Mesodermal cell (in vitro differentiated cells): Measurements from ENCODE around the gene PHGDH.

Experiments
- H3K27ac ChIP-seq: 2 replicates; pipeline ENCODE4 v1.7.0; 2013; ENCODE audit warnings: mild to moderate bottlenecking, low read depth, low read length, moderate library complexity; ENCODE audit not compliant: severe bottlenecking
- H3K36me3 ChIP-seq: 2 replicates; pipeline ENCODE4 v1.7.1; 2013; ENCODE audit warnings: mild to moderate bottlenecking, low read length, moderate library complexity; ENCODE audit not compliant: control insufficient read depth, insufficient read depth
- H3K4me1 ChIP-seq: one replicate; pipeline ENCODE4 v1.7.1; 2013; ENCODE audit warnings: mild to moderate bottlenecking, low read length; ENCODE audit not compliant: insufficient read depth, control insufficient read depth, poor library complexity, severe bottlenecking
- H3K4me3 ChIP-seq: 2 replicates; pipeline ENCODE4 v1.7.0; 2013; ENCODE audit warnings: low read length, control low read depth, mild to moderate bottlenecking; ENCODE audit not compliant: insufficient read depth, poor library complexity, severe bottlenecking; ENCODE audit errors: extremely low read depth
- H3K9me3 ChIP-seq: 2 replicates; pipeline ENCODE4 v1.7.1; 2013; ENCODE audit warnings: mild to moderate bottlenecking, low read length, moderate library complexity; ENCODE audit not compliant: control insufficient read depth
- WGBS, 2 experiments: methylation state at CpG; one replicate each; pipeline ENCODE4 v1.1.5; 2013; ENCODE audit warnings: missing lambda C conversion rate in 2 of 2; ENCODE audit not compliant: insufficient coverage in 2 of 2; 5-methylcytosine and 5-hydroxymethylcytosine counted together

The PHGDH gene

DNA sequence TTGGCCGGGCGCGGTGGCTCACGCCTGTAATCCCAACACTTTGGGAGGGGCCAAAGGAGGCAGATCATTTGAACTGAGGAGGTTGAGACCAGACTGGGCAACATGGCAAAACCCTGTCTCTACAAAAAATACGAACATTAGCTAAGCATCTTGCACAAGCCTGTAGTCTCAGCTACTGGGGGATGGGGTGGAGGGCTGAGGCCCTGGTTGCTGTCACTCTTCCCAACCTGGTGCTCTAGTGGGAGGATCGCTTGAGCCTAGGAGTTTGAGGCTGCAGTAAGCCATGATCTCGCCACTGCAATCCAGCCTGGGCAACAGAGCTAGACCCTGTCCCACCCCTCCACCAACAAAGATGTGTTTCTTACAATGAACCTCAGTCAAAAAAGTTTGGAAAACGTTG, 2.8 kb downstream of the PHGDH start:
- Histone ChIP-seq H3K27ac (no peak overlapping the region), H3K4me1 (peaks cover 20% of the 10 kb centered on the region), H3K9me3 (no peaks in the 10 kb centered on the region), H3K4me3 (peak overlapping the region; percentile 92), H3K36me3 (peaks cover 8% of the 10 kb centered on the region)
- WGBS, 2 experiments, result 88 to 93% methylated on average over 5 to 6 of the region's 8 CpGs

DNA sequence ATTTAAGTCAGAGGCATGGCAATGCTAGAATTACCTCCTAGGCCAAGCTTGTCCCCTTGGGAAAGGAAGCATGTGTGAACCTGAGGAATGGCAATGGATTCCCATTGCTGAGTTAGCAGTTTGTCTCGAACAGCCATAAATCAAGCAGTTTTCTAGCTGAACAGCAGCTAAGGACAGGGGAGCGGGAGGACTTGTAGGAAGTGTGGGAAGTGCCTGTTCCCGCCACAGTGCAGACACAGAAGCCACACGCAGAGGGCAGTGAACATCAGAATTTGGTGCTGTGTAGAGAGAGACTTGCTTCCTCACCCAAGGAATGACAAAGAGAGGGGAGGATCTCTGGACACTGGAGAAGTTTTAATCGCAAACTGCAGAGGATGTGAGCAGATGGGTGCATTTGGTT, 3.8 kb downstream of the PHGDH start:
- no peak overlapping the region for H3K4me3 ChIP-seq
- 73 to 76% methylated on average over 4 to 5 of the region's 5 CpGs for WGBS, 2 experiments
- peaks cover 20% of the 10 kb centered on the region for H3K4me1 ChIP-seq
- H3K36me3 ChIP-seq, result peaks cover 18% of the 10 kb centered on the region
- H3K27ac ChIP-seq, result no peak overlapping the region
- no peaks in the 10 kb centered on the region for H3K9me3 ChIP-seq

DNA sequence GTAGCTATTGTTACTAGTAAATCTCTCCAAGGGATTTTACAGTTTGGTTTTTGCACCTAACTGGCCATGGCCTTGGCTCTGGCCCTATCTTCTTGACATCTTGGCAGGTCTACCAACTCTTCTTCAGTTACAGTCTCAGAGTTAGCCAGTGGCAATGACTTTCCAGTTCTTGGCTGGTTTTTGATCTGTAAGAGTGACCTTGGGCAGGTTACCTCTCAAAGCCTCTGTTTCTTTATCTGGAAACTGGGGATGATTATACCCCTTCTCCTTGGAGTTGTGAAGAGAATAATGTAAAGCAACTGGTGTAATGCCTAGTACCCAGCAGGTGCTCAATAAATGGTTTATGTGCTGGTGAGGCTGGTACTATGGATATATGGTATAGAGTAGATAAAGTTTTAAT, 6.7 kb downstream of the PHGDH start:
- Histone ChIP-seq H3K9me3 (no peaks in the 10 kb centered on the region), H3K4me1 (peaks cover 20% of the 10 kb centered on the region), H3K36me3 (peaks cover 47% of the 10 kb centered on the region), H3K4me3 (no peak overlapping the region), H3K27ac (no peak overlapping the region)

DNA sequence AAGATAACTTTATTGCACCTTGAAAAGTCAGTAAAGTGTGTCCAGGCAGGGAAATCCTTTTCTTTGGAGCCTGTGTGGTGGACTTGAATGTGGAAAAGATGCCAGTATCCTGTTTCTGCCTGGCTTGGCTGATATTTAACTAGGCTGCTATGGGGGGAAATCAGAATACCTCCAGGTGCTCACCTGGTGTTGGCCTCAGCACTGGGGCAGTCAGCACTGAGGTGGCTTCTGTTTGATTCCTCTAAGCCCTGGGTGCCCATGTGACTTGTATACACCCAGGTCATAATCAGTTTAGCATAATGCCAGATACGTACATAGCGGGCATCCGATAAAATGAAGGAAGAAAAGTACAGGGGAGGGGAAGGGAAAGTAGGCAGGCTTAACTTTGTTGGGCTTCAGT, 7.2 kb downstream of the PHGDH start:
- peaks cover 19% of the 10 kb centered on the region for H3K4me1 ChIP-seq
- H3K9me3 ChIP-seq, result no peaks in the 10 kb centered on the region
- H3K4me3 ChIP-seq, result no peak overlapping the region
- H3K27ac ChIP-seq, result no peak overlapping the region
- WGBS, 2 experiments, result 100% methylated on average over 2 to 3 of the region's 3 CpGs
- H3K36me3 ChIP-seq, result peaks cover 52% of the 10 kb centered on the region

DNA sequence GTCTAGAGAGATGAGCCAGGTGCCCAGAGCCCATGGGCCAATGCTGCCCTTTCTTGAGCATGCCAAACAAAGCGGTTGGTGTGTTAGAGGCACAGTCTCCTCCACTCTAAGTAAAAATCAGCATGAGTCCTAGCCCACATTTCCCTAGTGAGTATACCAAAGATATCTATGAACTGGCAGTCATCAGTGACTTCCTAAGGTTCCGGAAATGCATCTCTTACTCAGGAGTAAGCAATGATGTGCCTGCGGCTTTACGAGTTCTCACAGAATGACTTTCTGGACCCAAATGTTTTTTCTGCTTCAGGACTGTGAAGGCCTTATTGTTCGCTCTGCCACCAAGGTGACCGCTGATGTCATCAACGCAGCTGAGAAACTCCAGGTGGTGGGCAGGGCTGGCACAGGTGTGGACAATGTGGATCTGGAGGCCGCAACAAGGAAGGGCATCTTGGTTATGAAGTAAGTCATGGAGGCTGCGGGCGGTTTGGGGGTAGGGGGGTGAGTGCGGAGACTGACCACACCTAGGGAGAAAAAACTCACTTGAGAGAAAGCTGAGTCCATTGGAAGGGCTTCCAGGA, 9.2 kb downstream of the PHGDH start:
- H3K36me3 ChIP-seq, result peaks cover 72% of the 10 kb centered on the region
- H3K27ac ChIP-seq, result no peak overlapping the region

DNA sequence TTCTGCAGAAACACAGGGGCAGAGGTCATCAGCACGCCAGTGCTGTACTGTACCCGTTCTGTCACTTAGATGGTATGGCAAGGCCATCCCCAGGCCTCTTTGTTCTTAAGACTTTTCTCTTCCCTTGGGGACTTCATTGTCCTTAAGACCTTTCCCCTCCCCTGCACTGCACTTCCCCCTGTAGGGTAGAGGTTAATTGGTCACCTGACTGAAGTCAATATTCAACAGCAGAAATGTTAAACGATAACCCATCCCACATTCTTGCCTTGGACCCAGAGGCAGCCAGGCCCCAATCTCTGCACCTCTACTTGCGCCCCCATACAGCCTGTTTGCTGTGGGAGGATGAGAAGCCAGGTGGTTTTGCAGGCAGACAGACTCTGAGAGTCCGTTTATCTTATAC, 10.2 kb downstream of the PHGDH start:
- Histone ChIP-seq H3K4me1 (no peaks in the 10 kb centered on the region), H3K9me3 (no peaks in the 10 kb centered on the region), H3K27ac (no peak overlapping the region), H3K36me3 (peaks cover 82% of the 10 kb centered on the region), H3K4me3 (no peak overlapping the region)
- WGBS, 2 experiments, result 93 to 100% methylated on average over 2 of the region's 5 CpGs

More for the DNA sequence above, 9.2 kb downstream of the PHGDH start:
- H3K4me3 ChIP-seq, result no peak overlapping the region
- H3K9me3 ChIP-seq, result no peaks in the 10 kb centered on the region
- peaks cover 7% of the 10 kb centered on the region for H3K4me1 ChIP-seq
- 91 to 97% methylated on average over 10 to 11 of the region's 11 CpGs for WGBS, 2 experiments

DNA sequence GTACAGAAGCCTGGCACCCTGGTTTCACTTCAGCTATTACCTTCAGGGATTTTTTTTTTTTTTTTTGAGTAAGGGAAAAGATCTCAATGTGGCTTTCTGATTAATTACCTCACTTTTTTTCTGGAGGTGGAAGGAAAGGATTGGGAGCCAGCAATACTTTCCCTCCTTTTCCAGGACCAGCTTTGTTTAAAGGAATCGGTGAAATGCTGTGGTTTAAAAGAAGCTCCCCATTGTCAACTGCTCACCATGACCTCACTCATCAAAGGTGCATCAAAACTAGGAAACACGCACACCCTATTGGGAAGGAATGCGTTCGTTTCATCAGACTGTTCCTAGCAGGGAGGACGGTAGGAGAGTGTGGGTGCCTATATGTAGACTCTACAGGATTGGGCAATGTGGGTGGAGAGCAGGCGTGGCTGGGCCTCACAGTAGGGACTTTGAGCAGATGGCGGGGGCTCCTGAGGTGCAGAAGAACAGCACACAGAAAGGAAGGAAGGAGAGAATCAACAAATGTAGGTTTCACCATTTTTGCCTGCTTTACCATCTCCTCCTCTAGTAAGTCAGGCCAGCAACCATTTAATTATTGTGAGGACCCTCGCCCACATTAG, 13.0 kb downstream of the PHGDH start:
- no peaks in the 10 kb centered on the region for H3K9me3 ChIP-seq
- no peak overlapping the region for H3K27ac ChIP-seq
- 91 to 95% methylated on average over 4 to 7 of the region's 8 CpGs for WGBS, 2 experiments
- no peak overlapping the region for H3K4me3 ChIP-seq
- peaks cover 100% of the 10 kb centered on the region for H3K36me3 ChIP-seq
- no peaks in the 10 kb centered on the region for H3K4me1 ChIP-seq

DNA sequence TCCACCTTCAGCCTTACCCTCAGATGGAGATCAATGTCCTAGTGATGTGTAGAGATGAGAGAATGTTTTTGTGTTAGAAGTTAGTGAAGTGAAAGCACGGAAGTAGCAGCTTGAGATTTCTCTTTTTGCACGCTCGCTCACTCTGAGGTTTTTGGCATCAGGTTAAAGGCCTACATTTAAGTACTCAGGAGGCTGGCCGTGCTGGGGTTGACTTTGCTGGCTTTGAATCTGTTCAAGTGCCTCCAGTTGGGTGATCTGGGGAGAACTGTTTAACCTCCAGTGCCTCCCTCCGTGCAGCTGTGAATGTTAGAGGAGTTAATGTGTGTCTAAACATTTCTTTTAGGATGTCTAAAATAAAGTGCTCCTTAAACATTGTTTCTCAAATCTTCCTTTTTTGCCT, 13.9 kb downstream of the PHGDH start:
- 96 to 100% methylated on average over 4 to 5 of the region's 5 CpGs for WGBS, 2 experiments
- H3K4me3 ChIP-seq, result no peak overlapping the region
- H3K36me3 ChIP-seq, result peaks cover 100% of the 10 kb centered on the region
- no peaks in the 10 kb centered on the region for H3K9me3 ChIP-seq
- H3K27ac ChIP-seq, result no peak overlapping the region
- no peaks in the 10 kb centered on the region for H3K4me1 ChIP-seq

DNA sequence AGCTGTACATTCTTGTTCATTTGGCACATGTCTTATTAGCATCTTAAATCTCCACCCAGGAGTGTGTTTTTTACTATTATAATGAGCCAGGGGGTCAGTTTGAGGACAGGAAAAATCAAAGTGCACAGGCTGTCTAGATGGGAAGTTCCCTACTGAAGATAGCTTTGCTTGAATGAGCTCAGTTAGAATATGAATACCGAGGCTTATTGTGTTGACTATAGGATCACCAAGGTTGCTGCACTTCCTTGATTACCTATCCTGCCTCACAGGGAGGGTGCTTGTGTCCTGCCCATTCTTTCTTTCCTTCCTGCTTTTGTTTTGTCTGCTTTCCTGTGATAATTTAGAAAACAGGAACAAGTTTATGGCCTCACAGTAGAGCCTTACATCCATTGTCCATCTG, 16.3 kb downstream of the PHGDH start:
- Histone ChIP-seq H3K36me3 (peaks cover 100% of the 10 kb centered on the region), H3K4me1 (peaks cover 11% of the 10 kb centered on the region), H3K27ac (no peak overlapping the region), H3K4me3 (no peak overlapping the region), H3K9me3 (no peaks in the 10 kb centered on the region)
- WGBS, 2 experiments, result 100% methylated on average over 1 of the region's 1 CpG; no CpG with 5 or more reads in 1 of the 2 experiments

DNA sequence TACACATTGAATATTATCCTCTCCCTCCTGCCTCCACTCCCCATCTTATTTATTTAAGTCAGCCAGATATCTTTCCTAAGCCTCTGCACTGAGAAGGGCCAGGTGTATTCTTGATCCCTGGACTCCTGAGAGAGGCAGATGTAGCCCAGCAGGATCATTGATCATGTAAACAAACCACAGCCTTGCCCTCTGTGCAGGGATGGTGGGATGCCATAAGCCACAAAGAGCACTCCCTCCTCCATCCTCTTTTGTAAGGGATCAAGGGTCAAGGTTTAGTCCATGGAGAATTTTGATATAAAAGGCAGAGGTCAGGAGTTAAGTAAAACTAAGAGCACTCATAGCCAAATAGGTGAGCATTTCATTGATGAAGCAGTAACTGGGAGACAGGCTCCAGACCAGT, 17.3 kb downstream of the PHGDH start:
- Histone ChIP-seq H3K36me3 (peaks cover 98% of the 10 kb centered on the region), H3K4me3 (no peak overlapping the region), H3K4me1 (peaks cover 11% of the 10 kb centered on the region), H3K9me3 (no peaks in the 10 kb centered on the region), H3K27ac (no peak overlapping the region)

DNA sequence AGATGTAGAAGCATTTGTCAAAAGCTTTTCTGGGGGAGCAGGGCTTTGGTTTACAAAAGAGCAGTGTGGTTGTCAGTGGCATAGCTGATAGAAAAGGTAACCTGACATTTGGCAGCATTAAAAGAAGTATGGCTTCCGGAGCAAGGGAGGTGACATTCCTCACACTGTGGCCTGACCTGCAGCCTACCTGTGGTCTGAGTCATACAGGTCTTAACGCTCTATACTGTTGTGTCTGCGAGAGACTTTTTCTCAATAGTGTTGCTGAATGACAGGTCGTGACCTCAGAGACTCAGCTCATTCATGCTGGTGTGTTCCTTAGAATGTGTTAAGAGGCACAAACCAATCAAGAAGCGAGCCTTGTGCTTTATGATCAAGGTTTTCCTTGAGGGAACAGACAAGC, 19.3 kb downstream of the PHGDH start:
- Histone ChIP-seq H3K4me3 (no peak overlapping the region), H3K27ac (no peak overlapping the region), H3K4me1 (peaks cover 11% of the 10 kb centered on the region), H3K9me3 (no peaks in the 10 kb centered on the region), H3K36me3 (peaks cover 98% of the 10 kb centered on the region)
- 94 to 95% methylated on average over 5 of the region's 5 CpGs for WGBS, 2 experiments
